Activated CD4-positive, alpha-beta T cell treated with anti-CD3 and anti-CD28 coated beads for 24 hours (primary cell): ENCODE measurements around the gene SNUPN.
"Not testable (repeated sequence)": the region's sequence is repeated elsewhere in the genome, so short reads cannot be mapped to it uniquely, and the experiment has no call there.

Experiments used
- DNase-seq, 2 donors: peaks; one replicate each; pipeline ENCODE4 v3.0.0-alpha.2; 2020; ENCODE audit warnings: low read depth in 2 of 2

Gene SNUPN

GRCh38 chr15:75583701-75584100 lies 41.8 kb downstream of the SNUPN start:
- no peak for DNase-seq

- DNase-seq: not testable (repeated sequence)
Measured at GRCh38 chr15:75582943-75583342, 42.6 kb downstream of the SNUPN start.

GRCh38 chr15:75578948-75579920 lies 46.3 kb downstream of the SNUPN start, which contains the start of gene PTPN9:
Gene PTPN9, minus strand, starts transcription at chr15:75579315. Its CDS starts 539 bp downstream, at chr15:75578776.
- DNase-seq: peak; percentile 53 to 58

GRCh38 chr15:75578173-75578947 lies 47.2 kb downstream of the SNUPN start:
- peak in 1 of 2 donors; percentile 3 for DNase-seq

GRCh38 chr15:75577401-75578172 lies 47.9 kb downstream of the SNUPN start:
- DNase-seq: no peak

- DNase-seq: no peak
Measured at GRCh38 chr15:75573648-75574384, 51.7 kb downstream of the SNUPN start.

- no peak for DNase-seq
Measured at GRCh38 chr15:75570126-75570845, 55.2 kb downstream of the SNUPN start.

GRCh38 chr15:75565062-75565970 lies 60.2 kb downstream of the SNUPN start:
- no peak for DNase-seq

GRCh38 chr15:75561888-75562287 lies 63.6 kb downstream of the SNUPN start:
- DNase-seq: no peak

- DNase-seq: not testable (repeated sequence)
Measured at GRCh38 chr15:75559360-75559759, 66.2 kb downstream of the SNUPN start.

- not testable (repeated sequence) for DNase-seq
Measured at GRCh38 chr15:75558955-75559354, 66.6 kb downstream of the SNUPN start.

- DNase-seq: no peak
Measured at GRCh38 chr15:75554717-75555116, 70.8 kb downstream of the SNUPN start.

GRCh38 chr15:75553659-75554058 lies 71.9 kb downstream of the SNUPN start:
- DNase-seq: no peak

- DNase-seq: no peak
Measured at GRCh38 chr15:75551091-75551490, 74.4 kb downstream of the SNUPN start.
